NCI-H1930 (cell line): ENCODE data around the gene ATRNL1.

ENCODE experiments used
- DNase-seq, 2 experiments: peaks; one replicate each; lab custom pipeline; 2025; lab: John Stamatoyannopoulos, UW

ATRNL1 gene

DNA sequence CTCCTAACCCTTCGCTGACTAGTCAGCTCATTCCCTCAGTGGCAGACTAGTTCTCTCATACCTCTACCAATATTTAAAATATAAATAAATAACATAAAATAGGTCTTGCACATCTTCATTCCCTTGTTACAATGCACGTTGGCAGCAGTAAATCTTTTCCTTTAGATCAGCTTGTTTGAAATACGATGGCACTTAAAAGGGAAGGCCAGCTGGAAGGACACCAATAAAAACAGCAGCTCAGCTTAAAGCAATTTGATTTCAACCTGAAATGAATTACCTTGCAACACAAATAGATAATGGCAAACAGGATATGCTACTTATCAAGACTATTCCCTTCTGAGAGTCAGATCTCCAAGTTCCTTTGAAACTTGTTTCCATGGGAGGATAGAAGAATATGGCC lies 858.1 kb downstream of the ATRNL1 start:
- DNase-seq, result no peak

DNA sequence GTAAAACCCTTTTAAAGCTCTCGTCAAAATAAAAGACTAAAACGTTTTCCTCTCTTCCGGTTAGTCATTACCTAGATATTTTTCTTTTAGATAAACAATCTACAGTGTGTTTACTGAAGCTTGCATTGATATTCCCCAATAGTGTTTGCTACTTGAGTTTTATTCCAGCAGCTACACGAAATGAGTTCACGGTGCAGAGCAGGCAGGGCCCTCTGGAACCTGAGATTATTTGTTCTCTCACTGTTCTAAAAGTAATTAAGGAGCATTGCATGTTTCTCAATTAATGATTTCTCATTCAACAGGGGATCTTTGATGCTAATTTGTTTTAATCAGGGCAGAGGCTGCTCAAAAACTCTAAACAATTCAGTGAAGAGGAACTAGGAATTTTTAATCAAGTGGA lies 860.1 kb downstream of the ATRNL1 start:
- no peak for DNase-seq

DNA sequence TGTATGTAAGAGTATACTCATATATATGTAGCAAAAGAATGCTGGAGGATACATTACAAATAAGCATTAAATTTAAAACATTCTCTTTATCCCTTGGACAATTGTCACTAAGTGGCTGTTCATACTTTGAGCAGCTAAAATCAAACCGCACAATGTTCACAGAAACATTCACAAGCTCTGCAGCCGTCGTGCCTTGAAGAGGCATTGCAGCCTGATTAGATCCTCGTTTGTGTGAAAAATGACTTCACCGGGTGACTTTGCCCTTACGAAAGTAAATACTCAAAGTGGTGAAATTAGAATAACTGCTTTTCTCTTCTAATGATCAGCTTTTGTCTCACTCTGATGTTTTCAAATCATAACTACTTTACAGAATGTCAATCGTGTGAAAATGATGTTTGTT lies 860.8 kb downstream of the ATRNL1 start:
- no peak for DNase-seq

DNA sequence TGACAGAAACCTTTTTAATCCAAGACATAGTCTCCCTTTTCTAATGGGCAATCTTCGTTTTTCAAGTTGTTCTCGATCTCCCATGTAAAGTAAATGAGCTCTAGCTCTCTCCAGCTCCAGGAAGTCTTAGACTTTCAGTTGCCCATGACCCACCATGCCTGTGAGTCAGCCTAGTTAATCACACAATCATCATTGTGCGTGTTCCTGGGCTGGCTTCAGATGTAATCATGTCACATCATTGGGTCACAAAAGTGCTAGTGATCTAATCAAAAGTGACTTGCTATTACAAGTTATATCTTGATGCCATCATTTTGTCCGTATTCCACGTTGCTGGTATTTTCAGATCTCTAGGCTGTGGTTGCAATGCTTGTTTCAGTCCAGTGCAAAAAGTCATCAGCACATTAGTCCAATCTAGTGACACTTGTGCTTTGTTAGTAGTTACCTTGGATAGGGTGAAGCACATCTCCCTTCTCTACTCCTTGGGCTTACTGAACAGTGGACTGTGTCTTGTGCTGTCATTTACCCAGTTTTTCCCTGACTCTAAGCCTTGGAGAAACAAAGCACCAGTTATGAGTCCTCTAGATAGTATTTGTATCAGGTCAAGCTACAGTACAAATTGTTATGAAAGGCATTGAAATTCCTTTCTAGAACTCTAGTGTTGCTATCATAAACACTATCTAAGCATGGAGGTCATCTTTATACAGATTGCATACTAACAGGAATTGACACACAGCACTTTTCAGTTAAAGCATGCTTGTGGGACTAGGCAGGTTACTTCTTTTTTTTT lies 863.3 kb downstream of the ATRNL1 start:
- no peak for DNase-seq

DNA sequence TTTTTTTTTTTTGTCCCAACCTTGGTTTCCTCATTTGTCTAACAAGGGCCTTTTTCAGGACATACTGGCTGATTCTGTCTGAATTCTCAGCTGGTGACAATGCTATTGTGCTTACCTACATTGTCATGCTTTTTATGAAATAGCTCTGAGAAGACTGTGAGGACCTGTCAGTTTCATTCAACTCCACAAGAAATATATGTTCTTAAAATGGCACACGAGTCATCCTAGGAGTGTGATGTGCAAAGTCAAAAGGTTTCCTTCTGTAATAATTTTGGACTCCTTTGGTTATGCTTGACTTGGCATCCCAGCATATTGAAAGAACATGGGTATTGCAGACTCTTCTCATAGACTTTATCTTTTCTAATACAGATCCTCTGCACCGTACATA lies 863.8 kb downstream of the ATRNL1 start:
- DNase-seq, result no peak

DNA sequence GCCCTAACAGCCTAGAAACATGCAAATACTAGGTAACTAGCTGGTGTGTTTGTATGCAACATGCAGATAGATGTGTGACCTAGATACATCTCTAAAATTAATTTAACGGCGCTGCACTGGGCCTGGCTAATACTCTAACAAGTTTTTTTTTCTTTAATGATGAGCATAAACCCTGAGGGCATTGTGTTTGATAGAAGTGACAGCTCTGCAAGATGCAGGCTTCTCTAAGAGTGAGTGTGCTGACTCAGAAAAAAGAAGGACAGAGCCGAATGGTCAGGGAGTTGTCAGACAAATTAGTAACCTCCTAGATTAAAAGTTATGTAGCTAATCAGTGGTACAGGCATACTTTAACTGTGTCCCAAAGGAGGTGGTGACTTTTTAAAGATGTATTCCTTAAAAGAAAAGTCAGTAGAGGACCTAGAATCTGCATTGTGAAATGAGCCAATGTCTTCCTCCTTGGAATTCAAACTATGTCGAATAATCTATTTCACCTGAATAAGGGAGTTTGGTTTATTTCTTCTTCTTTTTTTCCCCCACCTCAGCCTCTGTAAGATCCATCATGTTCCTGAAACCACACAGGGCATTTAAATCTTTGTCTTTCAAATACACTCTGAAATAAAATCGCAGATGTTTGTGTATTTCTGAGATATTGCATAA lies 864.7 kb downstream of the ATRNL1 start:
- DNase-seq, result no peak

DNA sequence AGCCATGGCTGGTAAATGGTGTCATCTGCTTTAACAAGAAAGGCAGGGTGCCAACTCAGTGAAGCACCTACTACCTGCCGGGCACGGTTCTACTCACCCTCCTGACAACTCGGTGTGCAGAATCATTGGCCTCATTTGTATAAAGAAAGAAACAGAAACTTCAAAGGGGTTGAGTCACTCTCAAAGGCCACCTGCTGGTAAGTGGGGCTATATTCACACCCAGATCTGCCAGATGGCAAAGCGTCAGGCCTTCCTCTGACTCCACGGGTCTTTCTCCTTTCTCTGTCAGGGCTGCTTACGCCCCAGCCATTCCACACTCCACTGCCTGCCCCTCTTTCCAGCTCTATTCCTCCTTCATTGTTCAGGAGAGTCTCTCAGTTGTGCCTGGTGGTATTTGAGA lies 870.7 kb downstream of the ATRNL1 start:
- DNase-seq, result no peak

DNA sequence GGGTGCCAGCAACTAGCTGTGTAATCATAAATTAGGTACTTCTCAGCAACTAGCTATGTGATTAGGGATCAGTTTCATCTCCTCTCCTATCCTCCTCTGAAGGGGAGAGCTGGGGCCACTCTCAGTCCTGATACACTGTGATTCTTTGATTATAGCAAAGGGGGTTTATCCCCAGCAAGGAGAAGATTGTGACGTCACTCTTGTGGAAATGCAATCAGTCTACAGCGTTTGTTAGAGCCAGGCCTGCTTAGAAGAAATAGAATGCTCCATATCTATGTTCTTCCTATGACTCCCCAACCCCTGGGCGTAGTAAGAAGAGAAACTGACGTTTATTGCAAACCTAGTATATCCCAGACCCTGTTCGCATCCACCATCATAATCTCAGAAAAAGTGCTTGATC lies 871.7 kb downstream of the ATRNL1 start:
- no peak for DNase-seq

DNA sequence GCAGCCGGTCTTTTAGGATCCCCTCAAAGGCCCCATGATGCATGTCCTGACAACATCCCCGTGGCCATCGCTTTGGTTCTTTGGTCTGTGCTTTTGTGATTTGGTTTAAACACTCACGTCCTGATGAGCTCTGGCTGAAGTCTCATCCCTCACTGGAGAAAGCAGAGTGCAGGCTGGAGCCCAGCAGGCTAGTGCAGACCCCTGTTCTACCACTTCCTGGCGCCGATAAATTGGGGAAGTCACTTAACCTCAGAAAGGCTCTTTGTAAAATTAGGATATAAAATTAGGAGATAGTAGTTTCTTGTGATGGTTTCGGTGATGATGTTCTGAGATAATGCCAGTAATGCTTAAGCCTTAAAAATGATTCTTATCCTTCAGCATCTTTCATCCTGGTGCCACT lies 872.2 kb downstream of the ATRNL1 start:
- DNase-seq, result no peak

DNA sequence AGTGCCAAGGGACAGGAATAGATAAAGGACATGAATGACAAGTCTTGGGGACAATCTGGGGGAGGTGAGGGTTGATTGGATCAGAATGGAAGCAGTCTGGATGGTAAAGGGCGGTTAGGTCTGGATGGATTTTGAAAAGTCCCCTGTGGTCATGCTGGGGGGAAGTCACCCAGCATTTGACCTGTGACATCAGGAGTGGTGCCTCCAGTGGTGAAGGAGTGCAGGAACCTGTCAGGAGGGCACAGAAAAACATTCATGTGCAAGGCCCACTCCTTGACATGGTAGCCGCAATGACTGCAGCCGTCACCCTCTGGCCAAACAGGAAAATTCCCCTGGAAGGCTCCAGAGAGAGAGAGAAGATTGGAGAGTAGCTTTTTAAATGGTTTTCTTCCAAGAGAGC lies 875.1 kb downstream of the ATRNL1 start:
- DNase-seq, result no peak

DNA sequence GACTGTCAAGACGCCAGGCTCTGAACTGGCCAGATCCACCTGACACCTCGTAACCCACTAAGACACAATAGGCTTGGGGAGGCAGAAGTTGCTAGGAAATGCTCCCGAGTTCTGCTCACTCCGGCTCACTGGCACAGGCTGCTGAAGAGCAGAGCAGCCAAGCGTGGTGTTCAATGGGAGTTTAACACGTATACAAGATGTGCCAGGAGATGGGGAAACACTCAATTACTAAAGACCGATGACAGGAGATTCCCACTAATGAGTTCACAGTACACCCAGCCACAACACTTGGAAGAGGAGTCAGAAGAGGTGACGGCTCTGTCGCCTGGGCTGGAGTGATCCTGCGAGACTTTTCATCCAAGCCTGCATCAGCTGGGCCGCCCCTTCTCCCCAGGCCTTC lies 876.4 kb downstream of the ATRNL1 start:
- no peak for DNase-seq

DNA sequence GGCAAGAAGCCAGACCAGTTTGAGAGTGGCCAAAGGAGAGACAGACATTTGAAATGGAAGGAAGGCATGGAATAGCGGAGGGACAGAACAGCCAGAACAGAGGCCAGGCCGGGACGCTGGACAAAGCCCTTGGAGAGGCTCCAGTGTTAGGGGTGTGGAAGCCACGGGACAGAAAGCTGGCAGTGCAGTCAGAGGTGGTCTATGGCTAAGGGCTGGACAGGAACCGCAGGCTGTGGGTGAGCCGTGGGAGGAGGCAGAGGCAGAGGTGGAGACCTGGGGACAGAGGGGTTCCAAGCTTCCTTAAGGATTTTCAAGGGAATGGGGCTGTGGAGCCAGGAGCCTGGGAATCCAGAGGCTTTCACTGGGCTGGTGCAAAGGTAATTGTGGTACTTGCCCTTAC lies 878.8 kb downstream of the ATRNL1 start:
- DNase-seq, result no peak

DNA sequence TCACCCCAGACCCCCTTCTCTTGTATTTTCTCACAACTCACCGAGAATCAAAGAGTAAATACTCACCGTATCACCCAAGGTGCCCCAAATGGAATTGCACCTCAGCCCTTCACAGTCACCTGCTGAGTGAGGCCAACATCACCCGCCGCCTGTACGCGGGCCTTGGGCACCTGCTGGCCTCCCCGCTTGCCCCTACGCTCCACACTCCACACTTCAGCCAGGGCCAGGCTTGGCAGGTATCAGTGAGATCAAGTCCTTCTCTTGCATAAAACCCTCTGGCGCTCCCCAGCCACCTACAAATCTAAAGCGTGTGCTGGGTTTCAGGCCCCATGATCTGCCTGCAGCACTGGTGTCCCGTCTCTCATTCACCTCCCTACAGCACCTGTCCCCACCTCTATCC lies 879.3 kb downstream of the ATRNL1 start:
- DNase-seq, result no peak

DNA sequence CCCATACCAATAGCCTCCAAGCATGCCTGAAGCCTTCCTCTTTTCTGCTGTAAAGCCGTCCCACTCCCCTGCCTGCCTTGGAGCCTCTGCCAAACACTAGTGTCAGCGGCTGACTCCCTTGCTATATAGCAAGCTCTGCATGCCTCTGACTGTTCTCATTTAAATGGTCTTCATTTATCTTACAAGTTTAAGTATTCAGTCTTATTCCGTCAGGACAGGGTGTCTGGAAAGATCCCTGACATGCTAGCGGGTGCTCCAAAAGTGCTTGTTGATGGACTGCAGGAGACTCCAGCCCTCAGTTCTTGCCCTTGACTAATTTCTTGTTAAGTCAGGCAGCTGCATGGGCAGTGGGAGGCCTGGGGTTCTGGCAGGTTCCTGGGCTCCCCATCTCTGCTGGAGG lies 881.2 kb downstream of the ATRNL1 start:
- no peak for DNase-seq

DNA sequence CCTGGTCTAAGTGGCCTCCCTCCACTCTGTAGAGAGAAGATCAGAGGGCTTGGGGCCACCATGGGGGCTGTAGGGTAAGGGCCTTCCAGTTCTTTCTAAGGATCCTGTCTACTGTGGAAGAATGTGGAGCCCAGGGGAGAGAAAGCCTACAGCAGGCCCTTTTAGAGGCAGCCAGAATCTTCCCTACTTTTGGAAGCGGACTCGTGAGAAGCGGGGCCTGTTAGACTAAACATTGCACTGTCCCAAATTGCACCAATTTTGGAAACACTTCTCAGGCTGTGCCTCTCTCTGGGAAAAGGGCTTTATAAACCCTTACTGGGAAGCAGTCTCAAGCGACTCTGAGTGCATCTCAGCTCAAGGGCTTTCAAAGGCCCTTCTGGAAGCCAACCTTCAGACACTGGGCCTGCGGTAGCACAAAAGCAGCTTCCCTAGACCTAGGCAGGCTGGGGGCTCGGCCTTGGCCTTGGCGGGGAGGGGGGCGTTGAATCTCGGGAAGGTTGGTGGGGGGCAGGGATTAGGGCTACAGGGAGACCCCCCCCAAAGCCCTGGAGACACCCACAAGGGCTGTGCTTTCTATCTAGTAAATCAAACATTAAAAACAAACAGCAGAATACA lies 881.8 kb downstream of the ATRNL1 start:
- no peak for DNase-seq

DNA sequence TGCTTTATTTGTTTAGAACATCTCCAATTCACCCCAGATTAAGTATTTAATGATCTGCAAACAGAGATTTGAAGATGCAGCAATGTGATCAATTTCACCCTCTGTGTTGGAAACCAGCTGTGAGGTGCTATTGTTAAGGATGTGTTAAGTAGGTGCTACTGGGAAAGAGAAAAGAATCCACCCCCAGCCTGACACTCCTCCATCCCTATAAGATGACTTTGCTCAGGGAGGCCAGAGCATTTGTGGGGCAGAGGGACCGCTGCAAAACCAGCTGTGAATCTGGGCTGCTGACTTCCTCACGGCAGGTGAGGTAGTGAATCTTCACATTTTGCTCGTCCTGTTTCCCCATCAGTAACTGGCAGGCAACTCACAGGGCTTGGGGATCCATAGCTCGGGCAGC lies 882.3 kb downstream of the ATRNL1 start:
- no peak for DNase-seq

DNA sequence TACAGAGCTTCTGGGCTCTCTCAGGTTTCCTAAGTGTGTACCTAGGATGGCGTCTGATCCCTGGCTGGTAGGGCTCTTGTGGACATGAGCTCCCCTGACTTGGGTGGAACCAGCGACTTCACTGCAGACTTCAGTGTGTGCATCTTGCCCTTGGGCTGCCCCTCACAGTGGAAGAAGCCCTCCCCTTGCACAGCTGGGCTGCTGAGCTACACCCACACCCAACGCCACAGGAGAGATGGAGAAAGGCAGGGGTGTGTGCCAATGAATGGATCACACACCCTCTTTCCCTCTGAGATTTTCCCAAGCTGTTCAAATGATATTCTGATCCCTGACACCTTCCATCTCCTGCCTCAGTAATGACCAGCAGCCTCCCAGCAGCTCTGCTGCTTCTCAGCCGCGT lies 883.2 kb downstream of the ATRNL1 start:
- DNase-seq, result no peak

DNA sequence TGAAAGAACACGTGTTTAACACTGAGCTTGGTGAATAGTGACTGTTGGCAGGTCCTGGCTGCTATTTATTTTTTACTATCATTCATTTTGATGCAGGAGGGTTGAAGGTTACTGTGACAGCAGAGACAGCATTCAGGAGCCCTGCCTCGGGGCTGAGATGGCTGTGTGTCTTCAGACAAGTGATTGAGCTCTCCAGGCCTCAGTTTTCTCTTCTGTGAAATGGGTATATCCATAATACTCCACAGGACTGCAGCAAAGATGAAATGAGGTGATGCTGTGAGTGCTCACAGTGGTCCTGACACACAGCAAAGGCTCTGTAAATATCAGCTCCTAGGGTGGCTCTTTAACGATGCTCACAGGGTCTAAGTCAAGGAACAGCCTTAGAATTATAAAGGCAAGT lies 884.7 kb downstream of the ATRNL1 start:
- no peak for DNase-seq

DNA sequence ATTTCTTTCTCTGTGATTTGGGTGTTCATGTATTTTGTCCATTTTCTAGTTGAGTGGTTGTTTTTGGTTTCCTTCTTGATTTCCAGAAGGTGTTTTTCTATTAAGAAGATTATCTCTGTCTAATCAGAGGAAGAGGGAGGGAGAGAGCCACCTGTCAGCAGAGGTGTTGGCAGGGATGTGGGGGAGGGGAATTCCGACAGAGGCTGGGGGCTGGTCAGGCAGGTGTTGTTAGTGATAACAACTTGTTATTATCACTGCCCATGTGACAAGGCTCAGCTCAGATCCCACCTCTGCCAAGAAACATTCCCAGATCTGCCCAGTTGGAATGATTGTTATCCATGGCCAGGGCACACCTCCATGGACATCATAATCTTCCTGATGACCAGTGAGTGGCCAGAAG lies 886.4 kb downstream of the ATRNL1 start:
- DNase-seq, result no peak

DNA sequence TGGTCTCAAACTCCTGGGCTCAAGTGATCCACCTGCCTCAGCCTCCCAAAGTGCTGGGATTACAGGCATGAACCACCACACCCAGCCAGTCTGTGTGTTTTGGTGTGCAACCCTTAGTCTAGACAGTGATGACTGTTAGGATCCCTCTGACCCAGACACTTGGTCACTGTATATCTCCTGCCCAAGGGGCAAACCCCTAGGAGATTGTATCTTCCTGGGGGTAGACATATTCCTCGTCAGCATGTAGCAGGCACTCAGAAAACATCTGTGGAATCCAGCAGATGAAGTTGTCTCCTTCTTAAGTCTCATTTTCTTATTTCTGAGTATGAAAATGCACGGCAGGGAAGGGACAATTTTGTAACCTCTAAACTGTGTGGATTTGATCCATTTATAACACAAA lies 887.3 kb downstream of the ATRNL1 start:
- DNase-seq, result no peak

DNA sequence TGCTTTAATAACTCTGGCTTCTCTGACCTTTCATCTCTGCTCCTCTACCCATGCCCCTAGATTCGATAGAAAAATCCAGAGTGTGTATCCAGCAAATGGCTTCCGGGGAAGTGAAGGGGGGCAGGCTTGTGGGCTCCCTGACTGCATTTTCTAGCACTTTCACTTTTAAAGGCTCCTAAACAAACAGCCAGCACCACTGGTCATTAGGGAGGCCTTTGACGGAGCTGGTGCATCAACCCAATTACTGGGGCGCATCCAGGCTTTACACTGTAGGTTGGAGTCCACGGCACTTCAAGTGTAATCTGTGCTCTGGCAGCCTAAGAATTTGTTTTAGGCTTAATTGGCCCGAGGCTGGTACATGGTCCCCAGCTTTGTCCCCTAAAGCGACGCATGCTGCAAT lies 887.9 kb downstream of the ATRNL1 start:
- no peak for DNase-seq

DNA sequence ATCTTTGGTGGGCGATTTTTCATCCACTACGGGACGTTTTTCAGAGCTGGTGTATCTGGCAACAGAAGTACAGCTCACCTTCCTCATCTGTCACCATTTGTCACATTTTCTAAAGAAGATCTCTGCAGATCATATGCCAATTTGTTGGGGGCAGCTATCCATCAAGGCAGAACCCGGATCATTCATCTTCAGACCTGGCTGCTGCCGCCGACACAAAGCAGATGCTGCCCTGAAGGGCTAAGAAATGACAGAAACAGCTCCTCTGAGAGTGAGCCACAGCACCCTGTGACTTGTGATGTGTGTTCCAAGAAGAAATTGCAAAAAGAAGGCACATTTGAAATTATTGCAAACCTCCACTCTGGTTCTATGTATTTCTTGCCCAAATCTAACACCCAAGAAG lies 888.9 kb downstream of the ATRNL1 start:
- no peak for DNase-seq

DNA sequence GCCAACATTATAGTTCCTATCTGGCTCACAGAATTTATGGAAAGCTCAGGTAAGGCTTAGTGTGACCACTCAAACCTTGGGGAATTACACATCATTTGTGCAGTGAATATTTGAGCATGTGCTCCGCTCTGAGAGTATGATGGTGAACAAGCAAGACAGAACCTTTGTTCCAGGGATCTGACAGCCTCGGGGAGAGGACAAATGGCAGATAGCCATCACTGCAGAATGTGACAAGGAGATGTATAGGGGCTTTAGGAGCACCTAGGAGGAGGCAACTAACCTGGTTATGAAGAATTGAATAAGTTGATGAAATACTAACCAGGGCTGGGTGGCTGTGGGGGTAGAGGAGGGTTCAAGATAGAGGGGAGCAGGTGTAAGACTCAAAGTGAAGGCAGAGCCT lies 889.4 kb downstream of the ATRNL1 start:
- no peak for DNase-seq

DNA sequence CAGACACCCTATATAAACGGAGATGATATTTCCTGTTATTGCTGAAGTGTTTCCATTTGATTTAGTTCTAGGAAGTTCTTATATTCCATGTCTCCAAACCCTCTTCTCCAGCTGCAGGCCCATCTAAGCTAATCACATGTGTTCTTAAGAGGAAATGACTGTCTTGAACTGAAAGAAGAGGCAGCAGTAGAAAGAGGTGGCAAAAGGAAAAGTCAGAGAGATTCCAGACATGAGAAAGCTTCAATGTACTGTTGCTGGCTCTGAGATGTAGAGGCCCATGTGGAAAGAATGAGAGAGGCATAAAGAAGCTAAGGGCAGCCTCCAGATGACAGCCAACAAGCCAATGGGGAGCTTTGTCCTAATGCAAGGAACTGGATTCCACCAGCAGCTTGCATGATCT lies 892.6 kb downstream of the ATRNL1 start:
- DNase-seq, result no peak
